Measurements from ENCODE around the gene APOA4. TPM values are rescaled to one million over a fixed set of nuclear protein-coding genes. Genes with fewer than 3 reads are reported as not detected.

Gene APOA4
- polyA plus RNA-seq, 1 donor from 2014 or later, result not detected

GRCh38 chr11:116792869-116793771 lies 30.0 kb downstream of the APOA4 start:
- peak overlapping the region; percentile 61 for H3K27ac ChIP-seq (ENCODE audit: low read length)
- H3K27me3 ChIP-seq (ENCODE audit: insufficient read depth, low read depth, low read length), result no peaks in the 10 kb centered on the region
- H3K9me2 ChIP-seq (ENCODE audit: insufficient read depth, low read length), result no peaks in the 10 kb centered on the region
- no peak overlapping the region for H3K9ac ChIP-seq (ENCODE audit: low read length)
- no peaks in the 10 kb centered on the region for H3K9me3 ChIP-seq (ENCODE audit: low read length)
- TF ChIP-seq EP300 (conservative IDR thresholded peaks at IDR 0.05; ENCODE audit: poor library complexity, severe bottlenecking) (no peak), REST (IDR thresholded peaks at IDR 0.05; ENCODE audit: borderline replicate concordance) (no peak), RAD21 (conservative IDR thresholded peaks at IDR 0.05) (no peak), TAF1 (IDR thresholded peaks at IDR 0.05; ENCODE audit: low read depth) (no peak), CTCF (IDR thresholded peaks at IDR 0.05; ENCODE audit: poor library complexity, severe bottlenecking) (no peak), EZH2 (IDR thresholded peaks at IDR 0.05; ENCODE audit: borderline replicate concordance, insufficient read depth, low read length, poor library complexity, severe bottlenecking) (no peak), SMC3 (conservative IDR thresholded peaks at IDR 0.05; ENCODE audit: poor library complexity) (no peak), POLR2AphosphoS5 (IDR thresholded peaks at IDR 0.05) (no peak), MXI1 (conservative IDR thresholded peaks at IDR 0.05; ENCODE audit: poor library complexity, severe bottlenecking) (no peak)
- no peaks in the 10 kb centered on the region for H3F3A ChIP-seq (ENCODE audit: insufficient read depth, low read length, poor library complexity, severe bottlenecking)
- H3K79me2 ChIP-seq (replicated peaks; ENCODE audit: insufficient read depth, low read length), result no peaks in the 10 kb centered on the region
- H3K4me2 ChIP-seq (ENCODE audit: low read length), result no peak overlapping the region
- H2AFZ ChIP-seq (ENCODE audit: low read depth, low read length), result peak overlapping the region; percentile 35
- H3K4me3 ChIP-seq (ENCODE audit: low read length), result no peak overlapping the region
- H3K36me3 ChIP-seq (ENCODE audit: insufficient read depth, low read length), result no peaks in the 10 kb centered on the region
- H4K20me1 ChIP-seq (ENCODE audit: insufficient read depth), result no peaks in the 10 kb centered on the region

GRCh38 chr11:116792144-116792868 lies 30.8 kb downstream of the APOA4 start:
- H4K20me1 ChIP-seq (ENCODE audit: insufficient read depth), result no peaks in the 10 kb centered on the region
- no peaks in the 10 kb centered on the region for H3K36me3 ChIP-seq (ENCODE audit: insufficient read depth, low read length)
- H3K79me2 ChIP-seq (replicated peaks; ENCODE audit: insufficient read depth, low read length), result peaks cover under 1% of the 10 kb centered on the region
- H3K4me3 ChIP-seq (ENCODE audit: low read length), result no peak overlapping the region
- H3K27ac ChIP-seq (ENCODE audit: low read length), result no peak overlapping the region
- H3F3A ChIP-seq (ENCODE audit: insufficient read depth, low read length, poor library complexity, severe bottlenecking), result no peaks in the 10 kb centered on the region
- no peak overlapping the region for H3K4me2 ChIP-seq (ENCODE audit: low read length)
- H2AFZ ChIP-seq (ENCODE audit: low read depth, low read length), result no peak overlapping the region
- H3K9me3 ChIP-seq (ENCODE audit: low read length), result no peaks in the 10 kb centered on the region
- H3K27me3 ChIP-seq (ENCODE audit: insufficient read depth, low read depth, low read length), result no peaks in the 10 kb centered on the region
- H3K9ac ChIP-seq (ENCODE audit: low read length), result no peak overlapping the region
- TF ChIP-seq EP300 (conservative IDR thresholded peaks at IDR 0.05; ENCODE audit: poor library complexity, severe bottlenecking) (no peak), POLR2AphosphoS5 (IDR thresholded peaks at IDR 0.05) (no peak), RAD21 (conservative IDR thresholded peaks at IDR 0.05) (no peak), SMC3 (conservative IDR thresholded peaks at IDR 0.05; ENCODE audit: poor library complexity) (no peak), CTCF (IDR thresholded peaks at IDR 0.05; ENCODE audit: poor library complexity, severe bottlenecking) (no peak), EZH2 (IDR thresholded peaks at IDR 0.05; ENCODE audit: borderline replicate concordance, insufficient read depth, low read length, poor library complexity, severe bottlenecking) (no peak)
- no peaks in the 10 kb centered on the region for H3K9me2 ChIP-seq (ENCODE audit: insufficient read depth, low read length)
